H7 (cell line): ENCODE measurements around the gene CELF2. TPM values are rescaled to one million over a fixed set of nuclear protein-coding genes. Genes with fewer than 3 reads are reported as not detected.

Source experiments
- DNase-seq: peaks from one replicate; pipeline ENCODE4 v3.0.0; 2012
- H3K27me3 ChIP-seq: 2 replicates; pipeline ENCODE4 v1.6.0; 2011; ENCODE audit warnings: mild to moderate bottlenecking, low read length; ENCODE audit not compliant: control insufficient read depth, insufficient read depth
- H3K36me3 ChIP-seq: replicated peaks from 2 replicates; pipeline ENCODE4 v1.5.1; 2011; ENCODE audit warnings: low read length; ENCODE audit not compliant: control insufficient read depth, insufficient read depth
- H3K4me3 ChIP-seq: 2 replicates; pipeline ENCODE4 v1.5.1; 2011; ENCODE audit warnings: low read depth, mild to moderate bottlenecking, control low read depth, low read length, moderate library complexity; ENCODE audit not compliant: insufficient read depth
- total RNA-seq: library from RNA; depleted of rRNA; stranded (reverse); fragments of >200 nt; shearing (Covaris generic); gene quantifications from 2 replicates; pipeline ENCODE4 v1.2.3, GENCODE V29; 2014

Gene CELF2
- total RNA-seq, 1 experiment from 2014 or later = 8.5 TPM

GRCh38 chr10:11076221-11076620 lies 58.5 kb downstream of the CELF2 start:
- Histone ChIP-seq H3K27me3 (no peaks in the 10 kb centered on the region), H3K4me3 (no peak overlapping the region), H3K36me3 (no peaks in the 10 kb centered on the region)
- no peak for DNase-seq

DNA sequence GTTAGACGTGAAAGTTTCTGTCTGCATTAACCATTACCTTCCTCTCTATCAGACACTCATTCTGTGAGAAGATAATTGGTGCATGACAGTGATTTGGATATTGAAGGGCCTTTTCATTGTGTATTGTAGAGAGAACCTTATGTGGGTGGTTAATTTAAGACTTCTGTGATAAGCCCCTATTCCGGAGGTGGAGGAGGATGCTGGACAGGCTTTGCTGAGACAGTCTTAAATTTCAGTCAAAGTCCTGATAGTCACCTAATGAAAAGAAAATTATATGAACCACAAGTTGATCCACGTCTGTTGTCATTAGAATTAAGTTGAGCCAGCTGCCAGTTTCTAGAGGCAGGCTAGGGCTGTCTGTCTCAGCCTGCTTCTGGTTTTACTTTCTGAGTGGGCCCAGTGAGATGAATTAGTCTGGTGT lies 62.9 kb downstream of the CELF2 start:
- no peak for DNase-seq
- H3K27me3 ChIP-seq = no peaks in the 10 kb centered on the region
- no peak overlapping the region for H3K4me3 ChIP-seq
- H3K36me3 ChIP-seq = no peaks in the 10 kb centered on the region

GRCh38 chr10:11081408-11081807 lies 63.7 kb downstream of the CELF2 start:
- no peaks in the 10 kb centered on the region for H3K27me3 ChIP-seq
- no peaks in the 10 kb centered on the region for H3K36me3 ChIP-seq
- H3K4me3 ChIP-seq = no peak overlapping the region
- no peak for DNase-seq

DNA sequence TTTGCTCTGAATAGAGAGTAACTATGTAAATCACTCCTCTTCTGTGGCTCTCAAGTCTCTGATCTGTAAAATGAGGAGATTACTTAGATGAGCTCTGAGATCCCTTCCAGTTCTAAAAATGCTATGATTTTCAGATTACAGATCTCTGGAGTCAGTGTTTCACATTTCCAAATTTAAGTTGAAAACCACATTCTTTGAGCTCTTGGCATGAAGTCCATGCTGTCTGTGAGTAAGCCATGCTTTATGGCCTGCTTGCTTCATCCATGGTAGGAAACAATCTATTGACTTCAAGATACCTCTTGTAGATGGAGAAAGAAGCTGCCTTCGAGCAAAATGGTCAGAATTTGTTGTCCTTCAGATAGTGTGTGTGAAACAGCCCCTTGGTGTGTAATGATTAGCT lies 64.9 kb downstream of the CELF2 start:
- DNase-seq = no peak
- Histone ChIP-seq H3K36me3 (no peaks in the 10 kb centered on the region), H3K4me3 (no peak overlapping the region), H3K27me3 (no peaks in the 10 kb centered on the region)

DNA sequence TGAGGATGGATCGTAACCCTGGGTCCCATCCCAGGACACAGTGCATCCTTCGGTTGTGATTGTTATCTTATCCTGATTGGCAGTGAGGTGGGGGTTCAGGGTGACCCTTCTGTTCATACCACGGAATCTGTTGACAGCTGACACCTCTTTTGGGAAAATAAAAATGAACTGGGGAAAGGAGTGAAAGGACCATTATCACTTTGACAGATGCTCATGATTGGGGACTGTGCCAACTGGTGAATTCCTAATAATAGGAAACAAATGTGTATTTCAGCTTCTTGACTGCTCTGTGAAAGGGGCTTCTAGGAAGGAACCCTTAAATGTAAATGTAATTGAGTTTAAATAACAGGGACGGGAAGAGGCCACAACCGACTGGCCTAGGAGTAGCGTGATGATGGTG lies 65.4 kb downstream of the CELF2 start:
- Histone ChIP-seq H3K27me3 (no peaks in the 10 kb centered on the region), H3K4me3 (no peak overlapping the region), H3K36me3 (no peaks in the 10 kb centered on the region)
- DNase-seq = no peak

GRCh38 chr10:11085545-11085944 lies 67.9 kb downstream of the CELF2 start:
- H3K27me3 ChIP-seq = no peaks in the 10 kb centered on the region
- H3K36me3 ChIP-seq = no peaks in the 10 kb centered on the region
- H3K4me3 ChIP-seq = no peak overlapping the region
- DNase-seq = no peak

- H3K36me3 ChIP-seq = no peaks in the 10 kb centered on the region
- H3K4me3 ChIP-seq = no peak overlapping the region
- DNase-seq = no peak
- no peaks in the 10 kb centered on the region for H3K27me3 ChIP-seq
Observed at GRCh38 chr10:11086177-11086840, 68.6 kb downstream of the CELF2 start.

DNA sequence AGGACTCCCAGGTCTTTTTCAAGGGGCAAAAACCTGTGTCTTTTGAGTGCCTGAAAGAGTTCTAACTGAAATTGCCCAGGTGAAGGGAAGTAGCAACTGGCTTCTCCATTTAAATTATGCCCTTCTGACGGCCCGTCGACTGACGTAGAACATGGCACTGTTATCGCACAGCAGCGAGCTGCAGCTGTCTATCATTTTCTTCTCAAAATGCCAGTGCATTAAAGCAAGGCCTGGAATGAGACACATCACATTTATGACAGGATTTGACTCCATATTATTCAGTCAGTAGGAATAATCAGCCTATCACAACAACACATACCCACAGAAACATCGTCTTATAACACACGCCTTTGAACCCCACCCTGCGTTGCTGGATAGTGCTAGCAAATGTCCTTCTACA lies 69.7 kb downstream of the CELF2 start:
- H3K4me3 ChIP-seq = no peak overlapping the region
- DNase-seq = no peak
- H3K36me3 ChIP-seq = no peaks in the 10 kb centered on the region
- H3K27me3 ChIP-seq = no peaks in the 10 kb centered on the region

- Histone ChIP-seq H3K4me3 (no peak overlapping the region), H3K27me3 (no peaks in the 10 kb centered on the region), H3K36me3 (no peaks in the 10 kb centered on the region)
- DNase-seq = no peak
Observed at GRCh38 chr10:11088709-11089108, 71.0 kb downstream of the CELF2 start.

GRCh38 chr10:11089272-11089671 lies 71.6 kb downstream of the CELF2 start:
- Histone ChIP-seq H3K36me3 (no peaks in the 10 kb centered on the region), H3K27me3 (no peaks in the 10 kb centered on the region), H3K4me3 (no peak overlapping the region)
- DNase-seq = no peak

- no peak overlapping the region for H3K4me3 ChIP-seq
- no peaks in the 10 kb centered on the region for H3K27me3 ChIP-seq
- H3K36me3 ChIP-seq = no peaks in the 10 kb centered on the region
- no peak for DNase-seq
Observed at GRCh38 chr10:11091517-11092102, 73.9 kb downstream of the CELF2 start.

DNA sequence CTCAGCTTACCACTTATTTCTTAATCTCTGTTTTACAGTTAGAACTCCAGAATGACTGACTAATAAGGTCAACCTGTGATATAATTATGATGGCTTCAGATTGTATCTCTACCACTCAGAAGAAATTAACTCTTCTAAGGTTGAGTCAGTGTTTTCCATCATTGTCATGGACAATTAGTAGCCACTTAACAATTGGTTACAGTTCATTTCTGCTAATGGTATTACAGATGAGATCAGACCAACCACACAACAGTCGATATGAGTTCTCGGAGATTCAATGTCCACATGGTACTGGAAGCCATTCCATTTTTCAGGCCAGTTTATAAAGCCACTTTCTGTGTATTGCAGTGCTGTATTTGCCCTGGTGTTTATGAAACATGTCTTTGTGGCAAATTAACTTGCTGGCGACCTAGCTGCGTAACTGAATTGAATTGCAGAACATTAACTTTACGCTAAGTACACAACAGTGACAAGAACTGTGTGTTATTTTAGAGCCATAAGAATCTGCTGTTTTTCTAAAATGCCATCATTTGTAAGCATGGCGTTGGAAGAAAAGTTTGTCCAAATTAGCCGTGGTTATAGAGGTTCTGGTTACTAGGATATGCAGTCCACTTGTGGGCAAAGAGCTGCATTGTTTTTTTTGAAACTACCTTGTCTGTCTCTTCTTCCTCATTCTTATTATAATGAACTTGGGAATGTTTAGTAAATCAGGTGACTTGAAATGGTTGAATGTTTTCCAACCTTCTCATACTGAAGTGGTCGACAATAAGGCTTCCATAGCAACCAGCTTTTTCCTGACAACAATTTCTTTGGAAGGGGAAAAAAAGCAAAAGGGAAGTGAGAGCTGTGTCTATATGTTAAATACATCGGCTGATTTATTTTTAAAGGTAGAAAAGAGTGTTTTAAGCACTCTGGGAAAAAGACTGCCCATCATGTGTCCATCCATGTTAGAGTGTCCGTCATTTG lies 76.4 kb downstream of the CELF2 start:
- DNase-seq = no peak

GRCh38 chr10:11095374-11095801 lies 77.7 kb downstream of the CELF2 start:
- H3K4me3 ChIP-seq = no peak overlapping the region
- DNase-seq = no peak
- no peaks in the 10 kb centered on the region for H3K36me3 ChIP-seq
- no peaks in the 10 kb centered on the region for H3K27me3 ChIP-seq

More for the DNA sequence above, 76.4 kb downstream of the CELF2 start:
- Histone ChIP-seq H3K27me3 (no peaks in the 10 kb centered on the region), H3K36me3 (no peaks in the 10 kb centered on the region), H3K4me3 (no peak overlapping the region)

- no peaks in the 10 kb centered on the region for H3K27me3 ChIP-seq
- no peak overlapping the region for H3K4me3 ChIP-seq
- DNase-seq = no peak
- H3K36me3 ChIP-seq = no peaks in the 10 kb centered on the region
Observed at GRCh38 chr10:11096422-11096821, 78.8 kb downstream of the CELF2 start.

DNA sequence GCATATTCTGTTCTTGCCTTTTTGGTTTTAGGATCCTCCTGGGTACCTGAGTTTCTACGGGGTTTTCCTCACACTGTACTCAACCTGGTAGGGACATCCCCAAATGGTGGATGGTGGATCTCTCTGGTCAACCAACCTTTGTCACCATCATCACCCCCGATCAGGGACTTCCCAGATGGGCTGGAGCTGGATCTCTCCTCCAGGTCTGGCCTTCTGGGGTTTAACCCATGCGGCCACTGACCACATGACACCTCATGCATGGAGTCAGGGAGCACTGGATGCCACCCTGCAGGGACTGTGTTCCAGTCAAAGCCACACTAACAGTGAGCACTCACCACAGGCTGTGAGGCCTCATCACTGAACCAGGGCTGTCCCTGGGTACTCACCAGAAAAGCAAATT lies 80.0 kb downstream of the CELF2 start:
- no peaks in the 10 kb centered on the region for H3K27me3 ChIP-seq
- DNase-seq = no peak
- no peak overlapping the region for H3K4me3 ChIP-seq
- H3K36me3 ChIP-seq = no peaks in the 10 kb centered on the region
